OCI-LY7 (cell line): Measurements from ENCODE around the gene DNER. TPM values are rescaled to one million over a fixed set of nuclear protein-coding genes. Genes with fewer than 3 reads are reported as not detected.

Experiments used
- BruUV-seq: library from RNA; stranded (reverse); fragments of 400-500 nt; replicated peaks from 2 replicates; lab custom pipeline; 2021; lab: Mats Ljungman, UMichigan
- CTCF ChIA-PET: fragments of 300-600 bp; sonication (Branson Sonifier 250); formaldehyde crosslinking; loops from one replicate; lab custom pipeline; 2022; ENCODE audit warnings: antibody characterized with exemption; ENCODE audit not compliant: unreplicated experiment; lab: Charles Lee
- POLR2A ChIA-PET: fragments of 300-600 bp; sonication (Branson Sonifier 250); formaldehyde crosslinking; loops from one replicate; lab custom pipeline; 2022; ENCODE audit warnings: antibody characterized with exemption; lab: Charles Lee
- DNase-seq: peaks from one replicate; pipeline ENCODE4 v3.0.0-alpha.2; 2015; ENCODE audit warnings: low spot score
- H2AFZ ChIP-seq: fragments of 200-600 bp; sonication (generic), shearing (Covaris generic); 2 replicates; pipeline ENCODE4 v1.6.1; 2014; ENCODE audit warnings: mild to moderate bottlenecking, antibody characterized with exemption, low read length, moderate library complexity
- H3K27ac ChIP-seq: fragments of 200-600 bp; sonication (generic); 2 replicates; pipeline ENCODE4 v1.5.1; 2014; ENCODE audit warnings: mixed run types, low read depth, mild to moderate bottlenecking, moderate library complexity, low read length, inconsistent platforms; ENCODE audit not compliant: poor library complexity, severe bottlenecking
- H3K36me3 ChIP-seq: fragments of 200-600 bp; sonication (generic); 2 replicates; pipeline ENCODE4 v1.6.1; 2014; ENCODE audit warnings: mild to moderate bottlenecking, antibody characterized with exemption, low read length, moderate library complexity, mixed read lengths; ENCODE audit not compliant: insufficient read depth
- H3K4me1 ChIP-seq: fragments of 200-600 bp; sonication (generic); 2 replicates; pipeline ENCODE4 v1.5.1; 2014; ENCODE audit warnings: mild to moderate bottlenecking, low read length; ENCODE audit not compliant: insufficient read depth, poor library complexity, severe bottlenecking
- H3K4me2 ChIP-seq: fragments of 200-600 bp; sonication (generic); 2 replicates; pipeline ENCODE4 v1.6.1; 2014; ENCODE audit warnings: mild to moderate bottlenecking, low read length
- H3K4me3 ChIP-seq: fragments of 200-600 bp; sonication (generic); 2 replicates; pipeline ENCODE4 v1.5.1; 2014; ENCODE audit warnings: mild to moderate bottlenecking, low read depth, low read length; ENCODE audit not compliant: poor library complexity, severe bottlenecking
- H3K79me2 ChIP-seq: fragments of 200-600 bp; sonication (generic); 2 replicates; pipeline ENCODE4 v1.6.1; 2016; ENCODE audit warnings: low read depth, mild to moderate bottlenecking, low read length, moderate library complexity, mixed read lengths; ENCODE audit not compliant: insufficient read depth
- H3K9me2 ChIP-seq: fragments of 200-600 bp; sonication (generic); 2 replicates; pipeline ENCODE4 v1.6.1; 2016; ENCODE audit warnings: mild to moderate bottlenecking, low read length, mixed read lengths; ENCODE audit not compliant: insufficient read depth
- H3K9me3 ChIP-seq: fragments of 200-600 bp; sonication (generic); 2 replicates; pipeline ENCODE4 v1.6.1; 2014; ENCODE audit warnings: mild to moderate bottlenecking, mixed run types, low read length, mixed read lengths
- H4K20me1 ChIP-seq: fragments of 200-600 bp; sonication (generic); 2 replicates; pipeline ENCODE4 v1.6.1; 2014; ENCODE audit warnings: mild to moderate bottlenecking, antibody characterized with exemption, low read length, moderate library complexity, mixed read lengths; ENCODE audit not compliant: insufficient read depth
- EZH2phosphoT487 ChIP-seq: fragments of 200-600 bp; sonication (generic); IDR thresholded peaks from 2 replicates; pipeline ENCODE4 v1.6.1; 2018; ENCODE audit warnings: low read depth, borderline replicate concordance, mild to moderate bottlenecking, mixed run types, antibody characterized with exemption, low read length, moderate library complexity, mixed read lengths
- intact Hi-C: fragments of 100-400 bp; cut with micrococcal nuclease; formaldehyde crosslinking; loops from one replicate; pipeline ENCODE4 v1.10.0; 2022; ENCODE audit not compliant: unreplicated experiment
- total RNA-seq, 2 experiments: library from RNA; depleted of rRNA in 1 of 2; stranded (reverse); fragments of >200 nt in 1 of 2; shearing (Covaris generic) in 1 of 2; gene quantifications; 2 replicates each; pipeline ENCODE4 v1.2.3, GENCODE V29; 2014 to 2022
- TF ChIP-seq, protein P1 (sequence below): fragments of 200-600 bp; sonication (generic); conservative IDR thresholded peaks from 2 replicates; pipeline ENCODE4 v1.5.1; 2014; ENCODE audit warnings: mild to moderate bottlenecking, antibody characterized with exemption, low read length, moderate library complexity, mixed read lengths

Gene DNER
- total RNA-seq, 2 experiments from 2014 or later: not detected

DNA sequence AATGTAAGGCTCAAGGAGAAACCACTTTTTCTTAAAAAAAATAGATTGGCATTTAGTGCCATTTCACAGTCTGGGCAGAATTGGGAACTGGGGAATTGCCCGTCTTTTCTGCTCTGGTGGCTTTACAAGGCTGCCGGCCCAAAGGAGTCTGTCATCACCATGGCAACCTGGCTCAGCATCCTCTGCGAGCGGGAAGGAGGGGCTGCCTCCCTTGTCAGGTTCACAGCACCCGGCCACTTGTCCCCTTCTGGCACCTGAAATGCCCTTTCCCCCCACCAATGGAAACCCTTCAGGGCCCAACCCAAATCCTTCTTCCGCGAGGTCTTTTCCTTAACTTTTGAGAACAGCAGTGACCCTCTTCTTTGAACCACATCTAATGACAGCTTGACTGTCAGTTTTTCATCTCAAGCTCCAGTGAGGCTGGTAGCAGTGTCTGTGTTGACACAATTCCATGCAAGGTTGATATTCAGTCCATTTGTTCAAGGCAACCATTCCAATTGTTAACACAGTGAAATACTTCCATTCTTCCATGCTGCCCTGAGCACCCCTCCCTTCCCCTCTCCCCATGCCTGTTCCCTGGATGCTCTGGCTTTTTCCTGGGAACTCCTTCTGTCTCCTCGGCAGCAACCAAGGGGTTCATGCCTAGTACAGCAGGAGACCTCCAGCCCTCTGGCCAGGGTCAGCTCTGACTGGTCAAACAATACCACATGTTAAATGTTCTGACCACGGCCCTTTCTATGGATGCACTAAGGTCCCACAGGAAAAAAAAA lies 79.6 kb downstream of the DNER start:
- ChIA-PET CTCF (no interaction called here), POLR2A (no interaction called here)
- Histone ChIP-seq H3K4me2 (no peak overlapping the region), H3K36me3 (no peaks in the 10 kb centered on the region), H3K9me3 (no peaks in the 10 kb centered on the region), H2AFZ (no peak overlapping the region), H3K79me2 (no peaks in the 10 kb centered on the region), H3K9me2 (no peaks in the 10 kb centered on the region), H4K20me1 (no peaks in the 10 kb centered on the region), H3K4me1 (no peaks in the 10 kb centered on the region), H3K27ac (no peak overlapping the region), H3K4me3 (no peak overlapping the region)
- no peak for DNase-seq
- intact Hi-C loops: no loop called here
- TF ChIP-seq, protein P1, sequence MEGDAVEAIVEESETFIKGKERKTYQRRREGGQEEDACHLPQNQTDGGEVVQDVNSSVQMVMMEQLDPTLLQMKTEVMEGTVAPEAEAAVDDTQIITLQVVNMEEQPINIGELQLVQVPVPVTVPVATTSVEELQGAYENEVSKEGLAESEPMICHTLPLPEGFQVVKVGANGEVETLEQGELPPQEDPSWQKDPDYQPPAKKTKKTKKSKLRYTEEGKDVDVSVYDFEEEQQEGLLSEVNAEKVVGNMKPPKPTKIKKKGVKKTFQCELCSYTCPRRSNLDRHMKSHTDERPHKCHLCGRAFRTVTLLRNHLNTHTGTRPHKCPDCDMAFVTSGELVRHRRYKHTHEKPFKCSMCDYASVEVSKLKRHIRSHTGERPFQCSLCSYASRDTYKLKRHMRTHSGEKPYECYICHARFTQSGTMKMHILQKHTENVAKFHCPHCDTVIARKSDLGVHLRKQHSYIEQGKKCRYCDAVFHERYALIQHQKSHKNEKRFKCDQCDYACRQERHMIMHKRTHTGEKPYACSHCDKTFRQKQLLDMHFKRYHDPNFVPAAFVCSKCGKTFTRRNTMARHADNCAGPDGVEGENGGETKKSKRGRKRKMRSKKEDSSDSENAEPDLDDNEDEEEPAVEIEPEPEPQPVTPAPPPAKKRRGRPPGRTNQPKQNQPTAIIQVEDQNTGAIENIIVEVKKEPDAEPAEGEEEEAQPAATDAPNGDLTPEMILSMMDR: no peak
- no peak for TF ChIP-seq EZH2phosphoT487
- BruUV-seq: no TSS peak

DNA sequence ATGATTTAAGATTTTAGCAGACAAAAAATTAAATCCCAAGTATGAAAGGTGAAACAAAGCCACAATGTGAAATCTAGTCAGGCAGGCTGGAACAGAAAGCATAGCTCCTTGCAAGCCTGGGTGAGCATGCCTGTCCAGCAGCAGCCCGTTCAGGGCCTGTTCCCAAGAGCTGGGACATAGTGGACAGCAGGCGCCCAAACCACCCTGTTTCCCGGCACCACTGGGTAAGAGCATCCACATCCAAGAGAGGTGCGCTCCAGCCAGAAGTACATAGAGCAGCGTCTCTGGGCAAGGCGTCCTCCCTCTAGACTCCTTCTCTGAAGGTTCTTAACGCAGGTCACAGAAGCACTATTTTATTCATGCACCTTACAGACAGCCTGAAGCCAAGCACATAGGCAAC lies 80.8 kb downstream of the DNER start:
- intact Hi-C loops: no loop called here
- DNase-seq: no peak
- POLR2A ChIA-PET: interaction anchor here (1.0 kb wide), 1 partner anchor 10 kb away, joined by 3 read pairs; no protein-coding TSS in a partner anchor
- H4K20me1 ChIP-seq: no peaks in the 10 kb centered on the region
- no peak overlapping the region for H3K27ac ChIP-seq
- H3K79me2 ChIP-seq: no peaks in the 10 kb centered on the region
- H3K9me2 ChIP-seq: no peaks in the 10 kb centered on the region
- TF ChIP-seq EZH2phosphoT487: no peak
- TF ChIP-seq, protein P1: no peak
- H3K4me3 ChIP-seq: no peak overlapping the region
- no peak overlapping the region for H3K4me2 ChIP-seq
- H3K9me3 ChIP-seq: no peaks in the 10 kb centered on the region
- no peaks in the 10 kb centered on the region for H3K4me1 ChIP-seq
- CTCF ChIA-PET: no interaction called here
- H3K36me3 ChIP-seq: no peaks in the 10 kb centered on the region
- H2AFZ ChIP-seq: no peak overlapping the region
- BruUV-seq: no TSS peak

DNA sequence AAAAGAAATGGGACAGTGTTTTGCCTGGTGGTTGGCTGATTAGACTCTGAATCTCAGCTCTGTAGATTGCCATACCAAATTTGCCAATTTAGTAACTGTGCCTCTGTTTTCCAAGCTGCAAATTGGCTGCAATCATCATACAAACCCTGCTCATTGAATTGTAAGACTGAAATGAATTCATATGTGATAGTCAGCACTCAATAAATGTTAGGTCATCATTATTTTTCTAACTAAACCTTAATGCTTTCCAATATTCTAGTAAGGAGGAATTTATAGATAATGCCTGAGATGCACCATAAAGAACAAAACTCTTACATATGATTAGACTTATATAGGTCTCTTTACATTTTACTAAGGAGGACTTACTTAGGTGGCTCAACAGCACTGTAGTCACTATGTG lies 85.3 kb downstream of the DNER start:
- Histone ChIP-seq H3K36me3 (no peaks in the 10 kb centered on the region), H3K9me2 (no peaks in the 10 kb centered on the region), H3K4me3 (no peak overlapping the region), H2AFZ (no peak overlapping the region), H3K4me2 (no peak overlapping the region), H3K79me2 (no peaks in the 10 kb centered on the region), H3K27ac (no peak overlapping the region), H4K20me1 (no peaks in the 10 kb centered on the region), H3K9me3 (no peaks in the 10 kb centered on the region), H3K4me1 (no peaks in the 10 kb centered on the region)
- BruUV-seq: no TSS peak
- no peak for TF ChIP-seq EZH2phosphoT487
- TF ChIP-seq, protein P1: no peak
- POLR2A ChIA-PET: no interaction called here
- DNase-seq: no peak
- intact Hi-C loops: no loop called here
- CTCF ChIA-PET: no interaction called here
